Osteoblast (primary cell): ENCODE results near the gene D2HGDH. TPM values are rescaled to one million over a fixed set of nuclear protein-coding genes. Genes with fewer than 3 reads are reported as not detected.

Experiments
- DNase-seq: peaks from one replicate; pipeline ENCODE4 v3.0.0; 2011; ENCODE audit warnings: low spot score, mixed read lengths; ENCODE audit not compliant: insufficient read length; ENCODE audit errors: missing footprints
- H2AFZ ChIP-seq: 2 replicates; pipeline ENCODE4 v1.6.0; 2011; ENCODE audit warnings: mild to moderate bottlenecking, low read length
- H3K27ac ChIP-seq: 2 replicates; pipeline ENCODE4 v1.5.1; 2011; ENCODE audit warnings: mild to moderate bottlenecking, low read depth, low read length, moderate library complexity
- H3K27me3 ChIP-seq: 2 replicates; pipeline ENCODE4 v1.6.0; 2012; ENCODE audit warnings: mild to moderate bottlenecking, control low read depth, inconsistent platforms, low read length, moderate library complexity; ENCODE audit not compliant: insufficient read depth
- H3K36me3 ChIP-seq: 2 replicates; pipeline ENCODE4 v1.5.1; 2011; ENCODE audit warnings: mild to moderate bottlenecking, low read length, control low read depth, moderate library complexity; ENCODE audit not compliant: insufficient read depth
- H3K4me1 ChIP-seq: 2 replicates; pipeline ENCODE4 v1.5.1; 2011; ENCODE audit warnings: mild to moderate bottlenecking, low read length, control low read depth, moderate library complexity; ENCODE audit not compliant: insufficient read depth
- H3K4me2 ChIP-seq: 2 replicates; pipeline ENCODE4 v1.6.0; 2011; ENCODE audit warnings: mild to moderate bottlenecking, low read length; ENCODE audit not compliant: insufficient read depth
- H3K4me3 ChIP-seq: fragments of 200-600 bp; sonication (generic); 3 replicates; pipeline ENCODE4 v1.5.1; 2012; ENCODE audit warnings: mild to moderate bottlenecking, low read length, inconsistent platforms; ENCODE audit not compliant: insufficient read depth
- H3K79me2 ChIP-seq: 2 replicates; pipeline ENCODE4 v1.6.0; 2012; ENCODE audit warnings: mild to moderate bottlenecking, low read length, control low read depth, inconsistent platforms; ENCODE audit not compliant: insufficient read depth
- H3K9me3 ChIP-seq: 2 replicates; pipeline ENCODE4 v1.5.1; 2011; ENCODE audit warnings: low read depth, low read length, control low read depth
- H4K20me1 ChIP-seq: 2 replicates; pipeline ENCODE4 v1.6.0; 2012; ENCODE audit warnings: mild to moderate bottlenecking, low read length, control low read depth; ENCODE audit not compliant: insufficient read depth
- total RNA-seq: library from RNA; depleted of rRNA; stranded (reverse); fragments of >200 nt; gene quantifications from 2 replicates; pipeline ENCODE4 v1.2.3, GENCODE V29; 2012
- TF ChIP-seq, protein P1 (sequence below): IDR thresholded peaks from 2 replicates; pipeline ENCODE4 v1.5.1; 2011; ENCODE audit warnings: mild to moderate bottlenecking, low read depth, low read length, moderate library complexity; ENCODE audit errors: extremely low read depth

The D2HGDH gene
- total RNA-seq, 1 donor, result 15.6 TPM

DNA sequence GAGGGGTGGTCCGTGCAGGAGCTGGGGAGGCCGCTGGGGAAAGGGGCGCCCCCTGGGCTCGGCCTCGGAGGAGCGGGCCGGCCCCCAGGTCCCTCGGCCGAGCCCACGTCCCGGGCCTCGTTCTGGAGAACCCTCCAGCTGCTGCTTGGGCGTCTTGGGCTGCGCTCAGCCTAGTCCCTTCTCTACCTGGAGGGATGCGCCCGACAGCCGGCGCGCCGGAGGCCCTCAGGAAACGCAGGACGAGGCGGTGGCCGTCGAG, 293 bp upstream of the D2HGDH start:
- H3K4me1 ChIP-seq, result peaks cover 3% of the 10 kb centered on the region
- TF ChIP-seq, protein P1, sequence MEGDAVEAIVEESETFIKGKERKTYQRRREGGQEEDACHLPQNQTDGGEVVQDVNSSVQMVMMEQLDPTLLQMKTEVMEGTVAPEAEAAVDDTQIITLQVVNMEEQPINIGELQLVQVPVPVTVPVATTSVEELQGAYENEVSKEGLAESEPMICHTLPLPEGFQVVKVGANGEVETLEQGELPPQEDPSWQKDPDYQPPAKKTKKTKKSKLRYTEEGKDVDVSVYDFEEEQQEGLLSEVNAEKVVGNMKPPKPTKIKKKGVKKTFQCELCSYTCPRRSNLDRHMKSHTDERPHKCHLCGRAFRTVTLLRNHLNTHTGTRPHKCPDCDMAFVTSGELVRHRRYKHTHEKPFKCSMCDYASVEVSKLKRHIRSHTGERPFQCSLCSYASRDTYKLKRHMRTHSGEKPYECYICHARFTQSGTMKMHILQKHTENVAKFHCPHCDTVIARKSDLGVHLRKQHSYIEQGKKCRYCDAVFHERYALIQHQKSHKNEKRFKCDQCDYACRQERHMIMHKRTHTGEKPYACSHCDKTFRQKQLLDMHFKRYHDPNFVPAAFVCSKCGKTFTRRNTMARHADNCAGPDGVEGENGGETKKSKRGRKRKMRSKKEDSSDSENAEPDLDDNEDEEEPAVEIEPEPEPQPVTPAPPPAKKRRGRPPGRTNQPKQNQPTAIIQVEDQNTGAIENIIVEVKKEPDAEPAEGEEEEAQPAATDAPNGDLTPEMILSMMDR, result no peak
- no peaks in the 10 kb centered on the region for H3K27me3 ChIP-seq
- peak overlapping the region; percentile 89 for H3K4me2 ChIP-seq
- peaks cover 22% of the 10 kb centered on the region for H3K79me2 ChIP-seq
- H3K4me3 ChIP-seq, result peak overlapping the region; percentile 91
- no peaks in the 10 kb centered on the region for H3K36me3 ChIP-seq
- peaks cover 15% of the 10 kb centered on the region for H4K20me1 ChIP-seq
- peak overlapping the region; percentile 17 for H3K27ac ChIP-seq
- DNase-seq, result no peak
- H2AFZ ChIP-seq, result peak overlapping the region; percentile 90
- no peaks in the 10 kb centered on the region for H3K9me3 ChIP-seq

DNA sequence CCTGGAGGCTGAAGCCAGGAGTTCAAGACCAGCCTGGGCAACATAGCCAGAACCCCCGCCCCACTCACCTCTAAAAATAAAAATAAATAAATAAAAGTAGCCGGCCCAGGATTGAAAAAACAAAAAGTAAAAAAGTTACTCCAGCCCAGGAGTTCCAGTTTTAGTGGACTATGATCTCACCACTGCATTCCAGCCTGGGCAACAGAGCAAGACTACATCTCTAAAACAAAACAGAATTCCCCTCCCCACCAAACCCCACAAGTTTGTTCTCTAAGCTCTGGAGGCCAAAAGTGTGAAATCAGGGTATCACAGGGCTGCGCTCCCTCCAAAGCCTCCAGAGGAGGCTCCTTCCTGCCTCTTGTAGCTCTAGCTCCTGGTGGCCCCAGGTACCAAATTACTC, 1.7 kb downstream of the D2HGDH start:
- no peaks in the 10 kb centered on the region for H3K27me3 ChIP-seq
- peaks cover 30% of the 10 kb centered on the region for H3K79me2 ChIP-seq
- H3K4me2 ChIP-seq, result no peak overlapping the region
- peaks cover 31% of the 10 kb centered on the region for H4K20me1 ChIP-seq
- no peaks in the 10 kb centered on the region for H3K9me3 ChIP-seq
- peaks cover 20% of the 10 kb centered on the region for H3K4me1 ChIP-seq
- H2AFZ ChIP-seq, result no peak overlapping the region
- no peaks in the 10 kb centered on the region for H3K36me3 ChIP-seq
- TF ChIP-seq, protein P1, result no peak
- DNase-seq, result peak; percentile 80
- no peak overlapping the region for H3K4me3 ChIP-seq
- H3K27ac ChIP-seq, result no peak overlapping the region

DNA sequence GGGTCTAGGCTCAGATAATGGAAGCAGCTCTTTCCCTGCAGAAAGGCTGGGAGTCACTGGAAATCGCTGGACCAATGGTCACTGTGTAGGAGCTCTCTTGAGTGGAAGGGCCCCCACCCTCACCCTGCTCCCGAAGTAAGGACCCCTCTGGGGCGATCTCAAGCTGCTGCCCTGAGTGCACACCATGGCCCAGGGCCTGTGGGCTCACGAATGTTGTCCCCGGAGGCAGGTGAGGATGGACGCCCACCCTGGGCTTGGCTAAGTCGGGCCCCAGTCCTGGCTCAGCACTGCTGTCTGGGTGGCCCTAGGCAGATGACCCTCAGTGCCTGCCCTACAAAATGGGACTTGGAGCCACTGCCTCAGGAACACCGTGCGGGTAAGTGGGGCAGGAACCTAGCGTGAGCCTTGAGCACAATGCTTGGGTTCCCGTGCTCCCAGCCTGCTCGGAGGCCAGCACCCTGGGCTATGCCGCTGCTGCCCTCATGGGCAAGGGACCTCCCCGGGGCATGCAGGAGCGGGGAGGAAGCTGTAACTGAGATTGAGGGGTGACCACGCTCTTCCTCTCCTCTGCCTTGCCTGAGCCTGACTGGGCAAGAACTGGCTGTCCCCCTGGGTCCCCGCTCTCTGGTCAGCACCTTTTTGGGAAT, 3.7 kb downstream of the D2HGDH start:
- H3K4me1 ChIP-seq, result peaks cover 22% of the 10 kb centered on the region
- no peaks in the 10 kb centered on the region for H3K9me3 ChIP-seq
- no peak overlapping the region for H3K27ac ChIP-seq
- H3K4me3 ChIP-seq, result no peak overlapping the region
- H2AFZ ChIP-seq, result no peak overlapping the region
- TF ChIP-seq, protein P1, result no peak
- no peaks in the 10 kb centered on the region for H3K27me3 ChIP-seq
- H3K79me2 ChIP-seq, result peaks cover 40% of the 10 kb centered on the region
- no peak overlapping the region for H3K4me2 ChIP-seq
- no peak for DNase-seq
- H4K20me1 ChIP-seq, result peaks cover 45% of the 10 kb centered on the region
- no peaks in the 10 kb centered on the region for H3K36me3 ChIP-seq

DNA sequence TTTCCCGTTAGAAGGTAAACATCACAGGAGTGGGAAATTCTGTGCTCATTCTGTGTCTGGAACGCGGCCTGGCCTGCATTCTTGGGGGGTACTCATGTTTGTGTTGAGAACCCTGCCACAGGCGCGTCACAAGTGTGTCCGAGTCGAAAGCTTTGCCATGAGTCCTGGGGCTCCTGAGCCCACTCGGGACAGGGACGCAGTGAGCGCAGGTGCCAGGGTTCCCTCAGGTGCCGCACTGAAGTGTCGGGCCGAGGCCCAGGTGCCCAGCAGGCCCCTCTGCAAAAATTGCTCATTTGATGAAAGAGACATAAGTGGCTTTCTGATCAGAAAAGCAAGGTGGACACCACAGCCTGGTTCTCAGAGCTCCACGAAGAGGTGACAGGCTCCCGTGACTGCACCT, 4.7 kb downstream of the D2HGDH start:
- Histone ChIP-seq H3K9me3 (no peaks in the 10 kb centered on the region), H3K27ac (peak overlapping the region; percentile 57), H3K79me2 (peaks cover 40% of the 10 kb centered on the region), H3K4me3 (no peak overlapping the region), H4K20me1 (peaks cover 55% of the 10 kb centered on the region), H3K27me3 (no peaks in the 10 kb centered on the region), H3K4me1 (peaks cover 19% of the 10 kb centered on the region), H2AFZ (no peak overlapping the region), H3K36me3 (peaks cover 10% of the 10 kb centered on the region), H3K4me2 (no peak overlapping the region)
- no peak for DNase-seq
- TF ChIP-seq, protein P1, result no peak
